Femur (tissue), 1 donor: ENCODE results near the gene APOM.

Experiments used
- DNase-seq: peaks from one replicate; pipeline ENCODE4 v3.0.0-alpha.2; 2017

The APOM gene

GRCh38 chr6:31659649-31660380, 4.1 kb downstream of the APOM start:
- no peak for DNase-seq

- DNase-seq = peak; percentile 92
Observed at GRCh38 chr6:31660381-31661261, 4.9 kb downstream of the APOM start, which contains the start of gene C6orf47. C6orf47 (minus strand) TSS chr6:31660778; CDS start chr6:31659947, 831 bp downstream.

GRCh38 chr6:31661262-31662123, 5.8 kb downstream of the APOM start:
- no peak for DNase-seq

- DNase-seq = no peak
Observed at GRCh38 chr6:31662124-31662723, 6.5 kb downstream of the APOM start.

GRCh38 chr6:31663126-31663960, 7.6 kb downstream of the APOM start:
- no peak for DNase-seq

GRCh38 chr6:31663961-31664789, 8.5 kb downstream of the APOM start:
- peak; percentile 44 for DNase-seq

GRCh38 chr6:31664790-31665500, 9.3 kb downstream of the APOM start, which contains the start of gene GPANK1:
GPANK1 (minus strand) TSS chr6:31664997; CDS start chr6:31664478, 519 bp downstream.
- peak; percentile 95 for DNase-seq

GRCh38 chr6:31665501-31666336, 10.0 kb downstream of the APOM start, which contains the start of gene CSNK2B:
CSNK2B (plus strand) TSS chr6:31666080; CDS start chr6:31666832, 752 bp downstream.
- DNase-seq = peak; percentile 99

GRCh38 chr6:31666337-31666965, 10.8 kb downstream of the APOM start:
- no peak for DNase-seq

- DNase-seq = no peak
Observed at GRCh38 chr6:31669676-31670075, 14.0 kb downstream of the APOM start, which contains the start of gene LY6G5B. LY6G5B (plus strand) TSS chr6:31669976; CDS start chr6:31670951, 975 bp downstream.

GRCh38 chr6:31676322-31676903, 20.7 kb downstream of the APOM start:
- DNase-seq = no peak

GRCh38 chr6:31676904-31677303, 21.2 kb downstream of the APOM start:
- DNase-seq = no peak

GRCh38 chr6:31677955-31678354, 22.3 kb downstream of the APOM start:
- DNase-seq = no peak

- peak; percentile 94 for DNase-seq
Observed at GRCh38 chr6:31680226-31681134, 24.8 kb downstream of the APOM start, which contains the start of gene LY6G5C. LY6G5C (minus strand) TSS chr6:31681067; CDS start chr6:31680373, 694 bp downstream.

GRCh38 chr6:31681135-31681671, 25.5 kb downstream of the APOM start:
- DNase-seq = peak; percentile 40

- DNase-seq = no peak
Observed at GRCh38 chr6:31683591-31683990, 27.9 kb downstream of the APOM start.
